ENCODE results near the gene HERC2.
"Not testable (repeated sequence)": the region's sequence is repeated elsewhere in the genome, so short reads cannot be mapped to it uniquely, and the experiment has no call there.

DNA sequence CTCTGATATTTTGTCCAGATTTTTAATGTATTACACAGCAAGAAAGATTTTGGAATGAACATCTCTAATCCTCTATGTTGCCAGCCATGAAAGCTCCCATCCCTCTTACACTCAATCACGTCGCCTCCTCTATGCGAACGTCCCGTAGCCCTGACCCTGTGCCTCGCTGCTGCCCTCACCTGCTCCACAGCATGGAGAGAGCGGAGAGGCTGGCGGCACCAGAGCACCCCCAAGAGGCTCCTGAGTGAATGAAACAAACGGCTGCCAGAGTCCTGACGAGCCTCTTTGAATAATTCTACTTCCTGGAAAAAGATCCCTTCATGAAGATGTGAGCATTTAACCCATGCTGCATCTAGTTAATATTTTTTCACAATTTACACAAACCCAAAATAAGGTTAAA is 116.3 kb downstream of the HERC2 start:
- TF ChIP-seq CTCF (IDR thresholded peaks at IDR 0.05; ENCODE audit: low read length); EZH2 (IDR thresholded peaks at IDR 0.05; ENCODE audit: borderline replicate concordance, low read length): not testable (repeated sequence)

Measured in OCI-LY1 (cell line).